HFFc6 (cell line): ENCODE data around the gene SH2B3. TPM values are rescaled to one million over a fixed set of nuclear protein-coding genes. Genes with fewer than 3 reads are reported as not detected.
A peak's percentile ranks its signal among the peaks of the same experiment; 100 is the strongest.

Source experiments
- DNase-seq: peaks from one replicate; pipeline ENCODE4 v3.0.0-alpha.2; 2018
- H3K27ac Mint-ChIP-seq: 2 replicates; pipeline ENCODE4 v1.8.0; 2020; ENCODE audit warnings: mild to moderate bottlenecking, mixed read lengths
- H3K27me3 Mint-ChIP-seq: 2 replicates; pipeline ENCODE4 v1.8.0; 2021; ENCODE audit warnings: mild to moderate bottlenecking, moderate library complexity, mixed read lengths; ENCODE audit not compliant: insufficient read depth
- H3K36me3 Mint-ChIP-seq: 2 replicates; pipeline ENCODE4 v1.8.0; 2021; ENCODE audit warnings: low read depth, mixed read lengths
- H3K4me1 Mint-ChIP-seq: 2 replicates; pipeline ENCODE4 v1.8.0; 2020; ENCODE audit warnings: low read depth, mixed read lengths
- H3K4me3 Mint-ChIP-seq: 2 replicates; pipeline ENCODE4 v1.8.0; 2020; ENCODE audit warnings: mild to moderate bottlenecking, moderate library complexity, mixed read lengths
- H3K9me3 Mint-ChIP-seq: 2 replicates; pipeline ENCODE4 v1.8.0; 2020; ENCODE audit warnings: mild to moderate bottlenecking, mixed read lengths
- total RNA-seq, 6 experiments: library from RNA; stranded (reverse); fragmentation: NEBNext Ultra II Directional; extraction: Animal tissue kit (Norgen Biotek cat#: 25700); gene quantifications; 2 replicates in 1 of 6; 3 replicates in 5 of 6; pipeline ENCODE4 v1.2.3, GENCODE V29; 2021
- TF ChIP-seq, protein P1 (sequence below): fragments of 200-600 bp; sonication (generic); IDR thresholded peaks from 2 replicates; pipeline ENCODE4 v1.5.0; 2021; ENCODE audit warnings: antibody characterized with exemption, mild to moderate bottlenecking

SH2B3 gene
- total RNA-seq, 6 experiments from 2014 or later = 54.0 to 80.3 (median 69.8) TPM

- Mint-ChIP-seq H3K4me1 (peaks cover 94% of the 10 kb centered on the region), H3K4me3 (peak overlapping the region; percentile 80), H3K27me3 (peaks cover 39% of the 10 kb centered on the region), H3K27ac (peak overlapping the region; percentile 93), H3K36me3 (peaks cover 19% of the 10 kb centered on the region), H3K9me3 (no peaks in the 10 kb centered on the region)
- DNase-seq = no peak
- TF ChIP-seq, protein P1, sequence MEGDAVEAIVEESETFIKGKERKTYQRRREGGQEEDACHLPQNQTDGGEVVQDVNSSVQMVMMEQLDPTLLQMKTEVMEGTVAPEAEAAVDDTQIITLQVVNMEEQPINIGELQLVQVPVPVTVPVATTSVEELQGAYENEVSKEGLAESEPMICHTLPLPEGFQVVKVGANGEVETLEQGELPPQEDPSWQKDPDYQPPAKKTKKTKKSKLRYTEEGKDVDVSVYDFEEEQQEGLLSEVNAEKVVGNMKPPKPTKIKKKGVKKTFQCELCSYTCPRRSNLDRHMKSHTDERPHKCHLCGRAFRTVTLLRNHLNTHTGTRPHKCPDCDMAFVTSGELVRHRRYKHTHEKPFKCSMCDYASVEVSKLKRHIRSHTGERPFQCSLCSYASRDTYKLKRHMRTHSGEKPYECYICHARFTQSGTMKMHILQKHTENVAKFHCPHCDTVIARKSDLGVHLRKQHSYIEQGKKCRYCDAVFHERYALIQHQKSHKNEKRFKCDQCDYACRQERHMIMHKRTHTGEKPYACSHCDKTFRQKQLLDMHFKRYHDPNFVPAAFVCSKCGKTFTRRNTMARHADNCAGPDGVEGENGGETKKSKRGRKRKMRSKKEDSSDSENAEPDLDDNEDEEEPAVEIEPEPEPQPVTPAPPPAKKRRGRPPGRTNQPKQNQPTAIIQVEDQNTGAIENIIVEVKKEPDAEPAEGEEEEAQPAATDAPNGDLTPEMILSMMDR = no peak
Observed at GRCh38 chr12:111435661-111436201, 30.0 kb downstream of the SH2B3 start.

DNA sequence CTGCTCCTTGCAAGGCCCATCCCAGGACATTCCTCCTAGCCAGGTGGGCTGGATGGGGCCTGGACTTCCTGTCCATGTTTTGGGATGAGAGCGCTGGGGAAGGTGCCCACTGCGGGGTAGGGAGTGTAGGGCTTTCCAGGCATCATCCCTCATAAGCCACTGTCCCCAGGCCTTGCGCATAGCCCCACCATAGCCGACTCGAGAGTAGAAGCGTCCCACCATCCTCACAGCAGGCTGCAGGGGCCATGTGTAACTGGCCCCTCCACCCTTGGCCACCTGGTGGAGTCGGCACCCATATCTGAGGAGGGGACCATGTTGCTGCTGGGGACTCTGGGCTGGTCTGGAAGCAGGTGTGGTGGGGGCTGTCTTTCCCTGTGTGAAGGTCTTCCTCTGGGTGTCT, 30.5 kb downstream of the SH2B3 start:
- Mint-ChIP-seq H3K9me3 (no peaks in the 10 kb centered on the region), H3K27me3 (peaks cover 42% of the 10 kb centered on the region), H3K27ac (peak overlapping the region; percentile 93), H3K4me1 (peaks cover 95% of the 10 kb centered on the region), H3K4me3 (peak overlapping the region; percentile 80), H3K36me3 (peaks cover 19% of the 10 kb centered on the region)
- no peak for DNase-seq
- TF ChIP-seq, protein P1 = no peak

GRCh38 chr12:111436811-111437210, 31.1 kb downstream of the SH2B3 start:
- H3K4me1 Mint-ChIP-seq = peaks cover 95% of the 10 kb centered on the region
- H3K27me3 Mint-ChIP-seq = peaks cover 46% of the 10 kb centered on the region
- H3K36me3 Mint-ChIP-seq = peaks cover 17% of the 10 kb centered on the region
- H3K27ac Mint-ChIP-seq = peak overlapping the region; percentile 93
- TF ChIP-seq, protein P1 = no peak
- no peak for DNase-seq
- H3K9me3 Mint-ChIP-seq = no peaks in the 10 kb centered on the region
- H3K4me3 Mint-ChIP-seq = peak overlapping the region; percentile 54

DNA sequence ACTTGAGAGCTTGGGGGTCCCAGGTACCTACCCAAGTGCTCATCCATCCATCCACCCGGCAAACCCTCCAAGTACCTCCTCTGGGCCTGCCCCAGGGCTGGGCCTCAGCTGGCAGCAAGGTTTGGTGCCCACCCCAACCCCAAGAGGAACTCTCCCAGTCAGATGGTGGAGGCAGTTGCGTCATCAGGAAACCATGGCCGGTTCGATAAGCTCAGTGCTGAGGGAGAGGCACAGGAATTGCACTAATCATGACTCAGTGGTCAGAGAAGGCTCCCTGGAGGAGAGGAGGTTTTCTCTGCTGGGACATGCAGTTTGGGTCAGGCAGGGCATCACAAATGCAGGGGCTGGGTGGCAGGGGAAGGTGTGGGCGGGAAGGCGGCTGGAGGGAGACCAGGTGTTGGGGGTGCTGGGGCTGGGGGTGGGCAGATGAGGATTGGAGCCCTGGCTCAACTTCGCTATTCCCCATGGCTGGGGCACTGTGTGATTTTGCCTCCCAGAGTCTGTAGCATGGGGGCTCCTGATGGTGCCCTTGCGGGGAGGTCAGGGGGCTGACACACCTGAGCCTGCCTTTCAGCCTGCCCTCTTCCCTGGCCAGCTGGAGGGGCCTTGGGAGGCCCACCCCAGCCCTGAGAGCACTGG, 32.2 kb downstream of the SH2B3 start:
- peak; percentile 81 for DNase-seq
- H3K9me3 Mint-ChIP-seq = peaks cover under 1% of the 10 kb centered on the region; the same call in 1 of the 2 replicates
- H3K4me3 Mint-ChIP-seq = peak overlapping the region; percentile 70
- H3K4me1 Mint-ChIP-seq = peaks cover 91% of the 10 kb centered on the region
- peak overlapping the region; percentile 93 for H3K27ac Mint-ChIP-seq
- TF ChIP-seq, protein P1 = no peak
- H3K36me3 Mint-ChIP-seq = peaks cover 9% of the 10 kb centered on the region
- H3K27me3 Mint-ChIP-seq = peaks cover 55% of the 10 kb centered on the region

DNA sequence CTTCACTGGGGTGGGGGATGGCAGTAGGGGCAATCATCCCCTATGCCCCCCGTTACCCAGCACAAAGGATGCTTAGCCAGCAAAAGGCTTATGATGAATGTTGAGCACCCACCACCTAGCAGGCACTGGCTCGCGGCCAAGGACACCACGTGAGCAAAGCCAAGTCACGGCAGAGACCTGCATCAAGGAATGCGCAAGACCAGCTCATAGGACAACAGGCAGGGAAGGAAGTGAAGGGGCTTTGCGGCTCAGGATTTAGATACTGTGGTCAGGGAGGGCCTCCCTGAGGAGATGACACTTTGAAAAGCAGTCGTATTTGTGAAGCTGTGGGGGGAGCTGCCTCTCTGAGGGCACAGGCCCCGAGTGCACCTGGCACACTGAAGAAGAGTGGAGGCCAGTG, 32.8 kb downstream of the SH2B3 start:
- Mint-ChIP-seq H3K27me3 (peaks cover 59% of the 10 kb centered on the region), H3K4me3 (peak overlapping the region; percentile 51), H3K27ac (peak overlapping the region; percentile 93), H3K9me3 (peaks cover 6% of the 10 kb centered on the region; the same call in 1 of the 2 replicates), H3K36me3 (peaks cover 13% of the 10 kb centered on the region), H3K4me1 (peaks cover 91% of the 10 kb centered on the region)
- DNase-seq = peak; percentile 43
- TF ChIP-seq, protein P1 = no peak
